Natural killer cell (primary cell): ENCODE results near the gene KSR1. TPM values are rescaled to one million over a fixed set of nuclear protein-coding genes. Genes with fewer than 3 reads are reported as not detected.
A peak's percentile ranks its signal among the peaks of the same experiment; 100 is the strongest.
"Not testable (repeated sequence)": the region's sequence is repeated elsewhere in the genome, so short reads cannot be mapped to it uniquely, and the experiment has no call there.

Source experiments
- ATAC-seq, 3 donors: fragments of 150-1000 bp in 2 of 3; fragments of 200-7000 bp in 1 of 3; cut with Tn5 transposase; 1 replicate in 1 of 3; 2 replicates in 2 of 3; pipeline ENCODE4 v1.10.0; 2021; ENCODE audit warnings: mild to moderate bottlenecking in 2 of 3, moderate library complexity in 2 of 3
- DNase-seq, 2 donors: peaks; one replicate each; pipeline versions ENCODE4 v3.0.0 to v3.0.0-alpha.2; 2013 to 2021; ENCODE audit warnings: mixed read lengths in 1 of 2
- H3K27ac ChIP-seq: one replicate; pipeline ENCODE4 v1.5.1; 2013; ENCODE audit warnings: mild to moderate bottlenecking, low read length
- H3K27me3 ChIP-seq: one replicate; pipeline ENCODE4 v1.6.1; 2013; ENCODE audit warnings: low read length; ENCODE audit not compliant: control insufficient read depth, insufficient read depth
- H3K36me3 ChIP-seq: one replicate; pipeline ENCODE4 v1.6.1; 2013; ENCODE audit warnings: low read length; ENCODE audit not compliant: control insufficient read depth, insufficient read depth
- H3K4me1 ChIP-seq: one replicate; pipeline ENCODE4 v1.6.1; 2013; ENCODE audit warnings: low read length; ENCODE audit not compliant: control insufficient read depth, insufficient read depth
- H3K4me3 ChIP-seq: one replicate; pipeline ENCODE4 v1.5.1; 2013; ENCODE audit warnings: low read length
- H3K9me3 ChIP-seq: one replicate; pipeline ENCODE4 v1.6.1; 2013; ENCODE audit warnings: low read length; ENCODE audit not compliant: control insufficient read depth, insufficient read depth
- H3K27ac Mint-ChIP-seq, 2 donors: one replicate each; pipeline ENCODE4 v1.8.0; 2022; ENCODE audit warnings: mild to moderate bottlenecking in 2 of 2, mixed read lengths in 2 of 2, moderate library complexity in 1 of 2
- H3K27me3 Mint-ChIP-seq, 2 donors: one replicate each; pipeline ENCODE4 v1.8.0; 2022; ENCODE audit warnings: low read depth in 2 of 2, mixed read lengths in 2 of 2
- H3K36me3 Mint-ChIP-seq: one replicate; pipeline ENCODE4 v1.8.0; 2022; ENCODE audit warnings: mixed read lengths
- H3K4me1 Mint-ChIP-seq, 2 donors: one replicate each; pipeline ENCODE4 v1.8.0; 2022; ENCODE audit warnings: mixed read lengths in 2 of 2
- H3K4me3 Mint-ChIP-seq: one replicate; pipeline ENCODE4 v1.8.0; 2022; ENCODE audit warnings: mild to moderate bottlenecking, moderate library complexity, mixed read lengths
- H3K9me3 Mint-ChIP-seq, 2 donors: one replicate each; pipeline ENCODE4 v1.8.0; 2022; ENCODE audit warnings: mixed read lengths in 2 of 2
- WGBS: methylation state at CpG from one replicate; pipeline ENCODE4 v1.1.7; 2013; ENCODE audit warnings: missing lambda C conversion rate; ENCODE audit not compliant: insufficient coverage; 5-methylcytosine and 5-hydroxymethylcytosine counted together
- intact Hi-C: fragments of 100-400 bp; cut with micrococcal nuclease; formaldehyde crosslinking; loops from one replicate; pipeline ENCODE4 v1.14.2; 2022
- total RNA-seq, 4 donors: library from RNA; stranded (reverse); fragments of 120-200 nt in 1 of 4; gene quantifications; one replicate each; pipeline versions ENCODE4 v1.2.3 to v1.2.4, GENCODE V29; 2013 to 2022
- TF ChIP-seq, protein P1 (sequence below): fragments of 200-600 bp; IDR thresholded peaks from one replicate; pipeline ENCODE4 v1.8.0; 2022; ENCODE audit warnings: antibody characterized with exemption

KSR1 gene
- total RNA-seq, 3 donors from 2014 or later (not counting 1 experiment from before 2014, with no cell fraction given) = 46.4 to 63.1 (median 59.2) TPM

DNA sequence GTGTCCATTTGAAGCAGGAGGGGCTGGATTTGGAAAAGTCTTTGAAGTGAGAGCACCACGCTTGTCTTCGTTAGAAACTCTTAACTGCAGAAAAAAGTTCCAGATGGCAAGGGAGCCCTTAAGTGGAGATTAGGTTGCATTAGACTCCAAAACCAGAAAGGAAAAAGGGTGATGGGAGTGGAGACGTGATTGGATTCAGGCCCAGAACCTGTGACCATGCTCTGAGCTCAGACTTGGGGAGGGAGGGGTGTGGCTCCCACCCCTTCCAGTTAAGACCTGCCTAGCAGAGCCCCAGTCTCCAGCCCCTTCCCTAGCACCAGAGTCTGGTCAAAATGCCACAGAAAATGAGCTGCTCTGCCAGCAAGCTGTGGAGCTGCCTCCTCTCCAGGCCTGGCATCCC lies 168.3 kb downstream of the KSR1 start:
- H3K27ac Mint-ChIP-seq = no peak overlapping the region
- 96% methylated on average over 3 of the region's 3 CpGs for WGBS
- DNase-seq (no peak), ATAC-seq (no peak)
- peaks cover 35% of the 10 kb centered on the region for H3K36me3 ChIP-seq
- no peaks in the 10 kb centered on the region for H3K4me1 ChIP-seq
- H3K4me3 ChIP-seq = no peak overlapping the region
- H3K27me3 ChIP-seq = no peaks in the 10 kb centered on the region
- peaks cover 5% of the 10 kb centered on the region in 2 donors for H3K4me1 Mint-ChIP-seq
- TF ChIP-seq, protein P1, sequence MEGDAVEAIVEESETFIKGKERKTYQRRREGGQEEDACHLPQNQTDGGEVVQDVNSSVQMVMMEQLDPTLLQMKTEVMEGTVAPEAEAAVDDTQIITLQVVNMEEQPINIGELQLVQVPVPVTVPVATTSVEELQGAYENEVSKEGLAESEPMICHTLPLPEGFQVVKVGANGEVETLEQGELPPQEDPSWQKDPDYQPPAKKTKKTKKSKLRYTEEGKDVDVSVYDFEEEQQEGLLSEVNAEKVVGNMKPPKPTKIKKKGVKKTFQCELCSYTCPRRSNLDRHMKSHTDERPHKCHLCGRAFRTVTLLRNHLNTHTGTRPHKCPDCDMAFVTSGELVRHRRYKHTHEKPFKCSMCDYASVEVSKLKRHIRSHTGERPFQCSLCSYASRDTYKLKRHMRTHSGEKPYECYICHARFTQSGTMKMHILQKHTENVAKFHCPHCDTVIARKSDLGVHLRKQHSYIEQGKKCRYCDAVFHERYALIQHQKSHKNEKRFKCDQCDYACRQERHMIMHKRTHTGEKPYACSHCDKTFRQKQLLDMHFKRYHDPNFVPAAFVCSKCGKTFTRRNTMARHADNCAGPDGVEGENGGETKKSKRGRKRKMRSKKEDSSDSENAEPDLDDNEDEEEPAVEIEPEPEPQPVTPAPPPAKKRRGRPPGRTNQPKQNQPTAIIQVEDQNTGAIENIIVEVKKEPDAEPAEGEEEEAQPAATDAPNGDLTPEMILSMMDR = no peak
- H3K9me3 Mint-ChIP-seq = no peaks in the 10 kb centered on the region
- intact Hi-C loops = no loop called here
- H3K36me3 Mint-ChIP-seq = no peaks in the 10 kb centered on the region
- no peak overlapping the region for H3K27ac ChIP-seq
- H3K4me3 Mint-ChIP-seq = no peak overlapping the region
- H3K9me3 ChIP-seq = no peaks in the 10 kb centered on the region
- no peaks in the 10 kb centered on the region for H3K27me3 Mint-ChIP-seq

DNA sequence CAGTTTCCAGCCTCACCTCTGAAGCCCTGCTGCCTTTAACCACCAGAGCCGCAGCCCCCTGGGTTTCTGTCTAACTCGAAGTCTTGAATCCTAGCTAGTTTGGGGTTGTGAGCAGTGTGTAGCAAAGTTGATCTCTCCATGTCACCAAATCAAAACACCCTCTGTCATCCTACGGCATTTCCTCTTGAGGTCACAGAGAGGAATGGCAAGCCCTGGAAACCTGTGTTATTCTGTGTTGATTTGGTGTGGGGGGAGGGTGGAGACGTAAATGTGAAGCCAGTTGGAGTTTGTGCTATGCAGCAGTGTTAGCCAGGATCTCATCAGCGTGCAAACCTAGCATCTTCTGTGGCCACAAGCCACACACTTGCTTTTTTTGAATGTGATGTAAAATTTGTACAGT lies 169.6 kb downstream of the KSR1 start:
- H3K27ac Mint-ChIP-seq = no peak overlapping the region

GRCh38 chr17:27627514-27627913 lies 171.3 kb downstream of the KSR1 start:
- ATAC-seq = no peak
- Mint-ChIP-seq H3K9me3 (no peaks in the 10 kb centered on the region), H3K27me3 (no peaks in the 10 kb centered on the region), H3K4me1 (peaks cover 29 to 33% of the 10 kb centered on the region in 2 donors), H3K36me3 (no peaks in the 10 kb centered on the region), H3K27ac (no peak overlapping the region), H3K4me3 (no peak overlapping the region)
- Histone ChIP-seq H3K9me3 (no peaks in the 10 kb centered on the region), H3K4me1 (peaks cover 26% of the 10 kb centered on the region), H3K36me3 (peaks cover 17% of the 10 kb centered on the region), H3K27ac (no peak overlapping the region), H3K4me3 (no peak overlapping the region), H3K27me3 (no peaks in the 10 kb centered on the region)
- TF ChIP-seq, protein P1 = no peak
- DNase-seq = no peak
- intact Hi-C loops = no loop called here
- WGBS = 96% methylated on average over 10 of the region's 10 CpGs

More for the DNA sequence above, 169.6 kb downstream of the KSR1 start:
- TF ChIP-seq, protein P1 = no peak
- H3K27me3 ChIP-seq = no peaks in the 10 kb centered on the region
- H3K4me3 ChIP-seq = no peak overlapping the region
- Mint-ChIP-seq H3K4me1 (peaks cover 15 to 16% of the 10 kb centered on the region in 2 donors), H3K27me3 (no peaks in the 10 kb centered on the region), H3K36me3 (no peaks in the 10 kb centered on the region), H3K9me3 (no peaks in the 10 kb centered on the region), H3K4me3 (no peak overlapping the region)
- ATAC-seq (no peak), DNase-seq (no peak)
- WGBS = 97% methylated on average over 2 of the region's 5 CpGs
- peaks cover 31% of the 10 kb centered on the region for H3K36me3 ChIP-seq
- intact Hi-C loops = no loop called here
- H3K9me3 ChIP-seq = no peaks in the 10 kb centered on the region
- no peak overlapping the region for H3K27ac ChIP-seq
- peaks cover 9% of the 10 kb centered on the region for H3K4me1 ChIP-seq

DNA sequence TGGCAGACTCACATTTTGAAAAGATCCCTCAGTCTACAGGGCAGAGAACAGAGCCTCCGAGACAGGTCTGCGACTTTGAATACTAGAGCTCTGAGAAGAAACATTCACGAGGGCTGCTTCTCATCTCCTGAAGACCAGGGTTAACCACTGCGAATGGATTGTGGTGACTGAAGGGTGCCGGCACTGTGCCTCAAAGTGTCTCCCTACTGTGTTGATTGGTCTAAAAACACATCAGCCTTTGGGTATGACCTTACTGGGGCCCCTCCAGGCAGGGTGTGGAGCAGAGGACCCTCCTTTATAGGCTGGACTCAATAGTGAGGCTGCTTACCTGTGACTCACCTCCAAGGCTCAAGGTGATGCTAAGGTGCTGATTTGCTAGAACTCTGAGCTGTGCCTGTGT lies 172.1 kb downstream of the KSR1 start:
- Histone ChIP-seq H3K4me3 (no peak overlapping the region), H3K27ac (no peak overlapping the region), H3K36me3 (peaks cover 8% of the 10 kb centered on the region), H3K9me3 (no peaks in the 10 kb centered on the region), H3K27me3 (no peaks in the 10 kb centered on the region), H3K4me1 (peaks cover 35% of the 10 kb centered on the region)
- Mint-ChIP-seq H3K9me3 (no peaks in the 10 kb centered on the region), H3K36me3 (no peaks in the 10 kb centered on the region), H3K4me3 (no peak overlapping the region), H3K4me1 (peaks cover 33 to 41% of the 10 kb centered on the region in 2 donors), H3K27ac (peak overlapping the region in 1 of 2 donors; percentile 34), H3K27me3 (no peaks in the 10 kb centered on the region)
- ATAC-seq (no peak), DNase-seq (no peak)
- TF ChIP-seq, protein P1 = no peak
- WGBS = 86% methylated on average over 5 of the region's 5 CpGs
- intact Hi-C loops = no loop called here

DNA sequence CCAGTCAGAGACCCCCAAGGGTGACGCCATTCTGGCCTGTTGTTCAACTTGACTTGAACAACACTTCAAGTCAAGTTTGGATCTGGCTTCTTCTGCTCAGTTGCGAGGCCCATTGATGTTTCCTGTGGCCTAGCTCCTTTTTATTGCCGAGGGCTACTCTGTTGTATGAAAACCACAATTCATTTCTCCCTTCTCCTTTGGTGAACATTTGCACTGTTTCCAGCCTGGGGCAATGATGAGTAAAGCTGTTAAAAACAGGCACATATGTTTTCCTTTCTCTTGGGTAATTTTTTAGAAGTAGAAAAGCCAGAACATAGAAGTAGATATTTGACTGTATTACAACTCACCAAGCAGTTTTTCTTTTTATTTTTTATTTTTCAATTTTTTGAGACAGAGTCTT lies 173.0 kb downstream of the KSR1 start:
- H3K27me3 Mint-ChIP-seq, H3K9me3 ChIP-seq, H3K36me3 ChIP-seq, H3K36me3 Mint-ChIP-seq, H3K27me3 ChIP-seq, DNase-seq, H3K9me3 Mint-ChIP-seq, ATAC-seq, H3K27ac ChIP-seq, intact Hi-C loops, H3K4me3 ChIP-seq: not testable (repeated sequence)
- Mint-ChIP-seq H3K4me1 (peaks cover 35 to 44% of the 10 kb centered on the region in 2 donors), H3K4me3 (peak overlapping the region; percentile 4), H3K27ac (peak overlapping the region in 1 of 2 donors; percentile 91)
- 68% methylated on average over 3 of the region's 3 CpGs for WGBS
- H3K4me1 ChIP-seq = peaks cover 43% of the 10 kb centered on the region
